GM21360 (cell line): Measurements from ENCODE around the gene POR.

ENCODE experiments used
- ATAC-seq: cut with Tn5 transposase; IDR thresholded peaks from one replicate; pipeline ENCODE4 v1.9.1; 2021; ENCODE audit warnings: mild to moderate bottlenecking, moderate library complexity; ENCODE audit not compliant: unreplicated experiment

Gene POR

GRCh38 chr7:75950111-75950681, 35.2 kb downstream of the POR start:
- ATAC-seq: no peak

- no peak for ATAC-seq
Measured at GRCh38 chr7:75951506-75951905, 36.6 kb downstream of the POR start.

GRCh38 chr7:75953431-75953830, 38.5 kb downstream of the POR start:
- ATAC-seq: no peak

- ATAC-seq: no peak
Measured at GRCh38 chr7:75953931-75954330, 39.0 kb downstream of the POR start.

- ATAC-seq: no peak
Measured at GRCh38 chr7:75955331-75955955, 40.5 kb downstream of the POR start.

GRCh38 chr7:75957021-75957736, 42.2 kb downstream of the POR start:
- ATAC-seq: no peak

- no peak for ATAC-seq
Measured at GRCh38 chr7:75958802-75959543, 44.0 kb downstream of the POR start.

- ATAC-seq: no peak
Measured at GRCh38 chr7:75960372-75960771, 45.4 kb downstream of the POR start.

GRCh38 chr7:75961218-75961617, 46.3 kb downstream of the POR start:
- no peak for ATAC-seq

- ATAC-seq: no peak
Measured at GRCh38 chr7:75962607-75963380, 47.8 kb downstream of the POR start.

GRCh38 chr7:75963381-75963995, 48.5 kb downstream of the POR start:
- ATAC-seq: no peak

GRCh38 chr7:75965617-75966016, 50.7 kb downstream of the POR start:
- ATAC-seq: no peak

- no peak for ATAC-seq
Measured at GRCh38 chr7:75966190-75966961, 51.4 kb downstream of the POR start.

GRCh38 chr7:75967055-75967454, 52.1 kb downstream of the POR start:
- ATAC-seq: no peak

GRCh38 chr7:75967487-75967997, 52.6 kb downstream of the POR start:
- no peak for ATAC-seq

- no peak for ATAC-seq
Measured at GRCh38 chr7:75968012-75968411, 53.1 kb downstream of the POR start.

- no peak for ATAC-seq
Measured at GRCh38 chr7:75968561-75969001, 53.6 kb downstream of the POR start.

- ATAC-seq: no peak
Measured at GRCh38 chr7:75969182-75969581, 54.2 kb downstream of the POR start.

- ATAC-seq: no peak
Measured at GRCh38 chr7:75969704-75970498, 54.9 kb downstream of the POR start.
